SH-SY5Y (cell line): ENCODE measurements around the gene ARFGAP3.

ENCODE experiments used
- GATA2 ChIP-seq: IDR thresholded peaks from 2 replicates; pipeline ENCODE4 v1.6.1; 2011; ENCODE audit warnings: mild to moderate bottlenecking, low read depth, low read length
- GATA3 ChIP-seq: IDR thresholded peaks from 2 replicates; pipeline ENCODE4 v1.6.1; 2011; ENCODE audit warnings: low read depth, mild to moderate bottlenecking, low read length, moderate library complexity

ARFGAP3 gene

DNA sequence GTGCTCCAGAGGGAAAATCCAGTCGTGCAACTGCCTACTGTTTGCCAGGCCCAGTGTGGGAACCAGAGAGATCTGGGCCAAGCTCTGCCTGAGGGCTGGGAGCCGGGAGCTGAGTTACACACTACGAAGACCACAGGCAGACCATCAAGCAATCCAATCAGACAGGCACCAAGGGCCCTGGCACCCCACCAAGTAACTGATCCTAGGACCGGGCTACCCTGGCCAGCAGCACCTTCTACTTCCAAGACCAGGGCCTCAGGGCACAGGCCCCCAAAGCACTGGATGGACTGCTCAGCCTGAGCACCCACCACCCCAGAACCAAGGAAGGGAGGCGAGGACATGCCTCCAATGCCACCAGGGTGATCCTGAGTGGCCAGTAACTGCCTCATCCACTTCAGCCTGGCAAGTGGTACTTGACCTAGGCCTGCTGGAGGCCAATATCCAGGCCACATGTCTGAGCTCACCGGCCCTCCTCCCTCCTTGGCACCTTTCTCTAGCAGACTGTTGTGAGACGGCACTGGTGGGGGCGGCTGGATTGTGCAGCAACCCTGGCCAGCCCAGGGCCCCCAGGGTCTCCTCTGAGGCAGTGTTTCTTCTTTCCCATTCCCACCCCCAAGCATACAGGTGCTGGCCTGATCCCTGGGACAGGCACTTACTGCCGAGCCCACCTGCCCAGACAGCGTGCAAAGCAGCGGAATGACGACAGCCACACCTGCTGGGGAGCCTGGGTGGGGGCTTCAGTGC, 20.7 kb upstream of the ARFGAP3 start:
- no peak for TF ChIP-seq GATA2
- TF ChIP-seq GATA3, result no peak

DNA sequence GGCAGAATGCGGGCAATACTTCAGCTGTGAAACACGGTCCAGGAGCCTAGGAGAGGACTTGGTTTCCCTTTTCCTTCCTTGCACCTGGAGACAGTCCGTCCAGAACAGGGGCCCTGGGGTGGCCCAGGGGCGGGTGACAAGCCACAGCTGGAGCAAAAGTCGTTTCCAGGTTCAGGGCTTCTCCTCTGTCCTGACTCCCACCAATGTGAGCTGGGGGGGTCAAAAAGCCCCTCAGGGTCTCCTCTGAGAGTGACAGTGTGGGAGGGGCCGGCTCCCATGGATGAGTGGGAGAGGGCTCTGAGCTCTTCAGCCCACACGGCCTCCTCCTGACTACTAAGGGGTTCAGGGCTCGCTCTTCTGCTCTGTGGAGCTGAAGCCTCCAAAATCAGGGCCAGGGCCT, 20.1 kb upstream of the ARFGAP3 start:
- TF ChIP-seq GATA3, result no peak
- TF ChIP-seq GATA2, result no peak

DNA sequence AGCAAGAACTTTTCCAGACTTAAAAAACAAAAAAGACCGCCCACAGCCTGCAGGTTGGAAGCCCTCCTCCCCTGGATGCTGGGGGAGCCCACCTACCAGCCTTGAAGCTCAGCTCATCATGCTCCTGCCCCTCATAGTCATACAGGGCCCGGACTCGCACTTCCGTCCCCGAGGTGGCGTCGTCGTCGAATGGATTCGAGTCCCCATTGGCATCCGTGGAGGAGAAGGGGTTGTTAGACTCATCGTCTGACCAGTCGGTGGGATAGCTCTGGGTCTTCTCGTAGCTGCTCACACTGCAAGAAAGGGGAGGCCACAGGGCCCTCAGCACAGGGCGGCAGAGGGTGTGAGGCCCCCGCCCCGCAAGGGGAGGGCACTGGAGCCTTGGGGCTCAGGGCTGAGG, 19.0 kb upstream of the ARFGAP3 start:
- TF ChIP-seq GATA2, result no peak
- TF ChIP-seq GATA3, result no peak

DNA sequence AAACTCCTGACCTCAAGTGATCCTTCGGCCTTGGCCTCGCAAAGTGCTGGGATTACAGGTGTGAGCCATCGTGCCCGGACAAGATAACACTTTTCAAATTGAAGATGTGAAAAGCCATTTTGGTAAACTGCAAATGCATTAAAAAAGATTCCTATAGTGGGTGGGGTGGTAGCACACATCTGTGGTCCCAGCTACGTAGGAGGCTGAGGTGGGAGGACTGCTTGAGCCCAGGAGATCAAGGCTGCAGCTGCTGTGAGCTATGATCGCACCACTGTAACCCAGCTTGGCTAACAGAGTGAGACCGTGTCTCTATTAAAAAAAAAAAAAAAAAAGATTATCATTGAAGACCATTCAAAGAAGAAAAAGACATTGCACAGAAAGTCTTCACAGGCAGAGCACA, 16.9 kb upstream of the ARFGAP3 start:
- no peak for TF ChIP-seq GATA2
- no peak for TF ChIP-seq GATA3

DNA sequence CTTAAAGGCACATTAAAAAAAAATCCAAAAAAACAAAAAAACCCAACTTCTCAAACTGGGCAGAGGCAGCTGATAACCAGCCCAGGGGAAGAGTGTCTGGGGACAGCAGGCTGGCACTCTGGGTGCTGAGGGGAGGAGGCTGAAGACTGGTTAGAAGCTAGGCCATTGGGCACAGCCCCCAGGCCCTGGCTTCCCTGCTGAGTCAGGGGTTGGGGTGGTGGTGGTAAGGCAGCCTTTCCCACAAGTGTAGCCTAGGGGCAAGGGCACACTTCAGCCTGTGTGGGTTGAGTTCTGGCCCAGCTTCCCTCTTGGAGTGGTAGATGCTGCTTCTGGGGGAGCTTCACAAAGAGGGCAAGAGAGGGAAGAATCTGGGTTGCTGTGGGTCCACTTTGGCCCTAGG, 16.3 kb upstream of the ARFGAP3 start:
- no peak for TF ChIP-seq GATA3
- no peak for TF ChIP-seq GATA2

DNA sequence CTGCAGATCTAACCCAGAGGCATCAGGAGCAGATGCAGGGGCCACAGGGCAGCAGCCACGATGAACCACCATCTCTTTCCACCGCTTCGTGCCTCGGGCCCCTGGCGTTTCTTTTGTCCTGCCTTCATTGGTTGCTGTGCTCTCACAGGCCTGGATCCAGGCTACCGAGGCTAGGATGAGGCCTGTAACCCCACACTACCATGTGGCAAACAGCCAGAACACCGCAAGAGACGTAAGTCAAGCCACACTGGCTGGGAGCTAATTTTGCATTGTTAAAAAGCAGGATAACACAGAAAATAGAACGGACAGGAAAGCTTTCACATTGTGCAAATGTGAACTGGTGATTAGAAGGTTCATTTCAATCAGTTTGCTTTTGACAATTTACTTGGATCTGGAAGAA, 15.7 kb upstream of the ARFGAP3 start:
- TF ChIP-seq GATA3 (no peak), GATA2 (no peak)

DNA sequence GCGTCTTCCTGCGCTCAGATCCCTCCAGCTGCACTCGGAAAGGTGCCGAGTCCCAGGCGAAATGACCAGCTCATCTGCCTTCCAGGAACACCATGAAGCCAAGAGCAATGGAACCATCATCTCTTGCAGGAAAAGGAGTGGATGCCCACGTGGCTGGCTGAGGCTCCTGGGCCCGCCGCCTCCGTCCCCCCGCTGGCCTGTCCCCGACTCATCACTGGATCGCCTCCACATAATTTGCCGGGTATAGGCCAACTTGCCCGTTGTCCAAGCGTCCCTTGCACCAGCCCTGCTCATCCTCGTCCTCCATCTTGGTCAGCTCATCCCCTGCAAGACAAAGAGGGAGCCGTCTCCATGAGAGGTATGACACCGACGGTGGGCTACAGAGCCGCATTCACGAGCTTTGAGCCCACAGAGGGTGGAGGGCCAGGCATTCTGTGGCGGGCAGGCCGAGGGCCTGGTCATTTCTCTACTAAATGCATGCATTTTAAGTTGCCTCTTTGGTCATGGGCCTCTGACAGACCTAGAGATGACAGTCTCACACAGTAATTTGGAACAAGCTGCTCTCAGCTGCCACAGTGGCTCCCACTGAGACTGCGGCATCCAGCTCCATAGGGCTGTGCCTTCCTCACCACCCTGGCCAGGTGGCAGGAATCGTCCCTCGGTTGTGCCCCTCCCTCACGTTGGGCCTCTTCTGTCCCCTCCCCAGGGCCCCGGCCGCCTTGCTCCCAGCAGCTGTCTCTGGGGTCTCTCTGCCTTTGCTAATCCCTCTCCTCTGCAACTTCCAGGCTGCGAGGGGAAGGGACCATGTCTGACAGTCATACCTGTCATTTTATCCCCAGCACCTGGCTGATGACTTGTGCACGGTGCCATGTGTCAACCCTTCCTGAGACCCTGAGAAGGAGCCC, 14.3 kb upstream of the ARFGAP3 start:
- TF ChIP-seq GATA3 (no peak), GATA2 (no peak)

DNA sequence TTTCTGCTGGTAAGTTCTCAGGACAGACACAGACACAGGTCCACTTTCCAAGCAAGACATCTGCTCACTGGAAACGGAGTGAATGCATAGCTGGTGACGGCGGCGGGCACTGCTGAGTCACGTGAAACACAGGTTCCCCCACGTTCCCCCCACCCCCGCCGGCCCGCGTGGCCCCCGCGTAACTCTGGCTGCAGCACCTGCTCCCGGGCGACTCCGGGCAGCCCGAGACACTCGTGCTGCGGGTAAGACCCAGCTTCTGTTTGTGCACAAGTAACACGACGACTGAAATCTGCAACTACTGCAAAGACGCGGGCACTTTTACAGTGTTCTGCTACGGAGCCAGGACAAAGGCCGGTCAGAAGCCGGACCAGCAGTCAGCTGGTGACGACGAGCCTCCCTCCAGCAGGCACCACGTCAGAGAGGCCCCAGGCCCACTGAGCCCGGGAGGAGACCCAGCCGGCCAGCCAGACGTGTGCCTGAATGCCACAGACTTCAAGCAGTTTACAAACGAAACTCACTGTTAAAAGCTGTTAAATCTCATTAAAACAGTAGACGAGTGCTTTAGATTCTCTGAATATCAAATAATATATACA, 12.9 kb upstream of the ARFGAP3 start:
- TF ChIP-seq GATA2 (no peak), GATA3 (no peak)

DNA sequence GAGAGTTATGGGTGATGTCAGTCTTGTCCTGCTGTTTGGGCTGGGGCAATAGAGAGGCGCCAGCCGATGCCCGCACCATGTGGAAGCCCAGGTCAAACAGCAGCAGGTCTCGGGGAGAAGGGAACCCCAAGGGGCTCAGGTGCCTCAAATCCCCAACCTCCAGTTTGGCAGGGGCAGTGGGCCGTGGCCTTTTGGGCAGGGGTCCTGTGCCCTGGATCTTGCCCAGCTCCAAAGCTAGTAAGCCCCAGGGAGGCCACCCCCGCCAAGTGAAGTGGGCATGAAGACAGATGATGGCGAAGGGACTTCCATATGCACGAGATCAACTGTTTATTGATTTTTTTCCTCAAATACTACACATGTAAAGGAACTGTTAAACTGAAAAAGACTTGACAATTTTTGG, 12.4 kb upstream of the ARFGAP3 start:
- TF ChIP-seq GATA2 (no peak), GATA3 (no peak)

DNA sequence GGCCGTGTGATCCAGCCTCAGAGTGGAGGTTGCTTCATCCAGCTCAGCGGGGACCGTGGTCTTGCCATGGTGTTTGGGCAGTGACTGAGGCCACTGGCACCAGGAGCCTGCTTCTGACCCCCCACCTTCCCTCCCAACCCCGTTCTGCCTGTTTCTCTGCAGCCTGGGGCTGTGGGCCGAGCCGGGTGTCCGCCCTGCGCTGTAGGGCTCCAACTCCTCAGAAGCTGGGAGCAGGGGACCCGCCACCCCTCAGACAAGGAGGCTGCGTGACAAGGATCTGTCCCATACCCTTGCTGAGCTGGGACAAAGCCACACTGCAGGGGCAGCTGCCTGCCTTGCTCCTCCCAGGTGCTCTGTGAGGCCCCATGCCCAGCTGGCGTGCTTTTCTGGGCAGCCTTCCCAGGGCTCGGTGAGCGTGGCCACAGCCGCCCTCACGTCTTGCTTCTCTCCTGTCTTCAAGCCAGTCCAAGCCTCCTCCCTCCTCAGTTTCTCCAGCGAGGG, 11.7 kb upstream of the ARFGAP3 start:
- TF ChIP-seq GATA2 (no peak), GATA3 (no peak)

DNA sequence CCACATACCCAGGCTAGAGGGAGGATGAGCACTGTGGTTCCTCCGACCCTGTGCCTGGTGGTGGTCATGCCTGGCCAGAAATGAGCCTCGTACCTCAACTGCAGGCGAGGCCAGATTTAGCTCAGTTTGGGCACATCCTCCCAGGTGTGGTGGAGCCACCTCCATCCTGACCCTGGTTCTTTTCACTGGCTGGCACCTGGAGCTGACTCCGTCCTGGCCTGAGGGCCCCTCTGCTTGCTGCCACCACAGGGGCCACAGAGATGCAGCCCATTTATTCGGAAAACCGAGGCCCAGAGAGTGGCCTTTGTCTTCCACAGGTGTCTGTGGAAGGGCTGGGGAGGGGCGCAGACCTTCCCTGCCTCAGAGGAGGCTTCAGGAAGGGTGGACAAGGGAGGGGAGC, 9.0 kb upstream of the ARFGAP3 start:
- TF ChIP-seq GATA3 (no peak), GATA2 (no peak)

DNA sequence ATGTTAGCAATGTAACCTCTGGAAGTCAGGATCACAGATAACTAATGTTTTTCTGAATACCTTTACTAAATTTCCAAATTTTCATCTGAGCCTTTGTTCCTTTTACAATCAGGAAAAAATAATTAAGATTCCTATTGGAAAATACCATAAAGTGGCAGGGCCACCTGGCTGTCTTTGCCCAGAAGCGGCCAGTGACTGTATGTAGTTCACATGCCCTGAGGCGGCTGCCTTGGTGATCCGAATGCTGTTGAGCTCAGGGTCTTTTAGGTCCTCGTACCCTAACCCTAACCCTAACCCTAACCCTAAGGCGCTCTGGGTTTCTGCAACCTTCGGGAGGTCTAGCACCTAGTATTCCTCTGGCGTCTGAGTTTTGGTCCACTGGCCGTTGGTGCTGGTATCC, 8.5 kb upstream of the ARFGAP3 start:
- TF ChIP-seq GATA3, result no peak
- no peak for TF ChIP-seq GATA2

DNA sequence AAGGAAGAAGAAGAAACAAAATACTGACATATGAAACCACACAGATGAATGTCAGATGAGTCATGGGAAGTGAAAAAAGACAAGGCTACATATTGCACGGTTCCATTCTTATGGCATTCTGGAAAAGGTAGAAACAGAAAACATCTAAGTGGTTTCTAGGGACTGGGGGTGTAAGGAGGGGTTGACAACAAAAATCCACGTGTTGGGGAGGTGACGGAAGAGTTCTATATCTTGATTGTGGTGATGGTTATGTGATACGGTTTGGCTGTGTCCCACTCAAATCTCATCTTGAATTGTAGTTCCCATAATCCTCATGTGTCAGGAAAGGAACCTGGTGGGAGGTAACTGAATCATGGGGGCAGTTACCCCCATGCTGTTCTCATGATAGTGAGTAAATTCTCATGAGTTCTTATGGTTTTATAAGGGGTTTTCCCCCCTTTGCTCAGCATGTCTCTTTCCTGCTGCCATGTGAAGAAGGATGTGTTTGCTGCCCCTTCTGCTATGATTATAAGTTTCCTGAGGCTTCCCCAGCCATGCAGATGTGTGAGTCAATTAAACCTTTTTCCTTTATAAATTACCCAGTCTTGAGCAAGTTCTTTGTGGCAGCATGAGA, 6.4 kb upstream of the ARFGAP3 start:
- TF ChIP-seq GATA2 (no peak), GATA3 (no peak)
